LNCaP clone FGC (cell line): ENCODE results near the gene SLAMF1.
"Not testable (repeated sequence)": the region's sequence is repeated elsewhere in the genome, so short reads cannot be mapped to it uniquely, and the experiment has no call there.

Experiments used
- DNase-seq: peaks from one replicate; pipeline ENCODE4 v3.0.0-alpha.2; 2011; ENCODE audit warnings: low read depth
- H3K4me3 ChIP-seq: 2 replicates; pipeline ENCODE4 v1.5.1; 2011; ENCODE audit warnings: mild to moderate bottlenecking, low read depth, low read length, control low read depth
- CTCF ChIP-seq: IDR thresholded peaks from 2 replicates; pipeline ENCODE4 v1.5.1; 2012; ENCODE audit warnings: mild to moderate bottlenecking; ENCODE audit not compliant: control insufficient read depth, insufficient read depth; ENCODE audit errors: extremely low read depth

Gene SLAMF1

GRCh38 chr1:160633330-160633903, 13.4 kb downstream of the SLAMF1 start:
- no peak for TF ChIP-seq CTCF

GRCh38 chr1:160631983-160632625, 14.7 kb downstream of the SLAMF1 start:
- TF ChIP-seq CTCF = no peak
- no peak for DNase-seq
- no peak overlapping the region for H3K4me3 ChIP-seq

More at GRCh38 chr1:160633330-160633903, 13.4 kb downstream of the SLAMF1 start:
- no peak overlapping the region for H3K4me3 ChIP-seq
- no peak for DNase-seq

GRCh38 chr1:160630523-160631451, 16.1 kb downstream of the SLAMF1 start:
- TF ChIP-seq CTCF = no peak
- no peak for DNase-seq
- no peak overlapping the region for H3K4me3 ChIP-seq

GRCh38 chr1:160629286-160630210, 17.3 kb downstream of the SLAMF1 start:
- no peak for TF ChIP-seq CTCF
- DNase-seq = no peak
- no peak overlapping the region for H3K4me3 ChIP-seq

GRCh38 chr1:160628799-160629263, 18.0 kb downstream of the SLAMF1 start:
- no peak for TF ChIP-seq CTCF
- DNase-seq = no peak
- no peak overlapping the region for H3K4me3 ChIP-seq

GRCh38 chr1:160627677-160628289, 19.1 kb downstream of the SLAMF1 start:
- not testable (repeated sequence) for DNase-seq, H3K4me3 ChIP-seq
